HG03565 (cell line): ENCODE measurements around the gene CNTN4.

Source experiments
- ATAC-seq: cut with Tn5 transposase; IDR thresholded peaks from one replicate; pipeline ENCODE4 v1.9.1; 2021; ENCODE audit warnings: mild to moderate bottlenecking, moderate library complexity; ENCODE audit not compliant: unreplicated experiment

Gene CNTN4

GRCh38 chr3:3013317-3014052 lies 914.8 kb downstream of the CNTN4 start:
- ATAC-seq, result no peak

DNA sequence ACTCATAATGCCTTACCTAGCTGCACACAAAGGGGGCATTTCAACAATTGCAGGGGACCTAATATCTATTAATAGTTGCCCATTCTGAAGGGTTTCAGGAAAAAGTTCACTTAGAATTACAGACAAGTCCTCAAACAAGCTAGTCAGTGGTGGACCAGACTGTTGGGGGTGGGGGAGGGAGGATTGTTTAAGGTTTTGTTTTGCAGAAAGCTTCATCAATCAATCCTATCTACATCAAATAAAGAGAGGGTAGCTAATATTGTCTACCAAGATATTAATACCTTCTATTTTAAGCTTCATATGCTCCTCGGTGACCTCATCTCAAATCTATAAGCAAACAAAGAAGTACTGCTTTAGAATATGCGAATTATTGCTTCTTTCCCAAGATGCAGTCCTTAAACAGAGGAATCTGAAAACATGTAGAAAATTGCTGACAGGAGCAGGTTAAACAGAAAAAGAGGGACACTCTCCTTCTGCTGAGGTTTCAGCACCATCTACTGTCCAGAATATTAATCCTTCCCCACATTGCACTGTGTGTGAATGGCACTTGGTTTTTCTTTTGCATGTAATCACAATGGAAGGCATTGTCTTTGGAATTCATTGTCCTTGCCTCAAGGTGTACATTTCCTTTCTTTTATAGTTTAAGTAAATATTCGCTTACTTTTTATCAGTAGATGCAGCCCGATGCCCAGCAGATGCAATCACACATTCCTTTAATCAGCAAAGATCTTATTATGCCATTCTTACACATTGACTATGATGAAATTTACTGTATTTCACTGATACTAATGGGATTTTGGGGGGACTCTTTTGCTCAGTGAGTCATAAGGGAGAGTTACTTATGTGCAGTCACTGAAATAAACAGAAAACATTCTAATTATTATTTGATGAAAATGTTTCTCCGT lies 916.8 kb downstream of the CNTN4 start:
- peak; percentile 83 for ATAC-seq

DNA sequence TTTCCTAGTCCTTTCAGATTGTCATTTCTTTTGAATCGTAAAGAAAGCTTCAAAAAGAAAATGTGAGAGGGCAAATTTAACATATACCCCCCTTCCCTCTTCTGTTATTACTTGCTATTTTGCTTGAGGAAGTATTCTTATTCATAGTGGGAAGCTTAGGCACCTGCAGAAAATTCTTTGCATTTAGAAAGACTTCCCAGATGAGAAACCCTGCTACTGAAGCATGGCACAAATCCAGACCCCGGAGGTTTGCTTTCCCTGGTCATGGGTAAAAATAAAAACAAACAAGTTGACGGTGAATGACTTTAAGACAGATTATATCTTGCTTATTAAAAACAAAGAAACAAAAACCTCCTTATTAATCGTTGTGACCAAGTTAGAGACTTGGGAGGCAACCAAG lies 917.6 kb downstream of the CNTN4 start:
- ATAC-seq, result no peak

DNA sequence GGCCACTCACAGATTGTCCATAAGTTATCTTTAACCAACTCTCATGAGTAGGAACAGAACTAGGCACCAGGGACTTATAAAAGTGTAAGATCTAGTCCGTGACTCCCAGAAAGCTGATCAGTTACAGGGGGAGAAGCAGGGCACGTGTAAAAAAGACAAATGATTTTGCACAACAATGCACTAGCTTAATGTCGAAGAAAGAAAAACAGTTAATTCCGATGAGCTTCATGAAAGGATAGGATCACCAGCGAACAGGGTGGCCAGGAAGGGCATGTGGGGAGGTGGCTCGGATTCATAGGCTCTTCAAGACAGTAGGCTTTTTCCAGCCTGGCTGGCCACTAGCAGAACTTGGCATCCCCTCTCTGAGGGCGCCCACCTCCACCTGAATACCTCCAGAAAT lies 921.5 kb downstream of the CNTN4 start:
- no peak for ATAC-seq

DNA sequence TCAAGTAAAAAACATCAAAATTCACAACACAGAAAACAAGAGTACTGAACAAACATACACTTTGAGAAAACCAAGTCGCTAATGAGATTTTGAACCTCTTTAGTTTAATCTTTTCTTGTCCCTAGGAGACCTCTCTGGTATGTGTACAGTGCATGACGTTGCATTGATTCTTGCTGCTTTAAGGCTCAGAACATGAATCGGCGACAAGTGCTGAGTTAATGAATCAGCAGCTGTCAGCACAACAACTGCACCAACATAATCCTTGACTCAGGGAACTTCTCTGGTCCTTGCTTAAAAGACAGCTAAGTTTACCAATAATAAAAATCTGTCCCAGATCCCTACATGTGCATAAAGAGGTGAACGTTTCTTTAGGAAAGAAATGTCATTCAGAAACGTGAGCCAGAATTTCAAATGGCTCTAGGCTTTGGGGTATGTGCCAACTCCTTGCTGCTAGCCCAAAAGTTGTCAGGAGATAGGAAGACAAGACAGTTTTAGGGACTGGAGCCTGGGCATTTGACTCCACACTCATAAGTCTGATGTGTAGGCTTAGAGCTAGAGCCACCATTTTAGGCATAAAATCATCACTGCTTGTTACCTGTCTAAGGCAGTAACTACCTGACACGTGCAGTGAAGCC lies 924.6 kb downstream of the CNTN4 start:
- ATAC-seq, result no peak

DNA sequence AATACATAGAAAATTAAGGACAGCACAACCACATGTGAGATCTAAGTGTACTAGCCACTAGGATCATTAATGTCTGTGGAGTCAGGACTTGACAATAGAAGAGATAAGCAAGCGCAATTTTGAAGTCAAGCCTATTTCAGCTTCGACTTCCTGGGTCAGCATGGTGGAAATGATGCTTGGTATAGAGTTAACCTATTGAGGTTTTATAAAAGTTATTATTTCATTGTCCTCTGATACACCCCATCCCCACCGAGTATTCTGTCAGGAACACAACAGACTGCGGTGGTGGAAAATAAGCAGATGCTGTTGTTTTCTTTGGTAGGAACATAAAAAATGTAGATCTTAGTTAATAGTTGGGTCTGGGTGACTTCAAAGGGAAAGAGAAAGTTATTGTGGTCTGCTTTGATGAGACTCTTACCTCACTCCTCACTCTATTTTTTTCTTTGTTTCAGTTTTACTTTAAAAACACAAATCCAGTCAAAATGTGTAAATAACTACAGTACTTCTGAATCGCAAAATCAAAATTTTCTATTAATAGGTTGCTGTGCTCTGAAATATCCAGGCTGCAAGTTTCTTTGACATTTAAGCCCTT lies 929.4 kb downstream of the CNTN4 start:
- peak; percentile 94 for ATAC-seq

GRCh38 chr3:3031326-3031725 lies 932.7 kb downstream of the CNTN4 start:
- no peak for ATAC-seq

- no peak for ATAC-seq
Observed at GRCh38 chr3:3037156-3037555, 938.5 kb downstream of the CNTN4 start.

DNA sequence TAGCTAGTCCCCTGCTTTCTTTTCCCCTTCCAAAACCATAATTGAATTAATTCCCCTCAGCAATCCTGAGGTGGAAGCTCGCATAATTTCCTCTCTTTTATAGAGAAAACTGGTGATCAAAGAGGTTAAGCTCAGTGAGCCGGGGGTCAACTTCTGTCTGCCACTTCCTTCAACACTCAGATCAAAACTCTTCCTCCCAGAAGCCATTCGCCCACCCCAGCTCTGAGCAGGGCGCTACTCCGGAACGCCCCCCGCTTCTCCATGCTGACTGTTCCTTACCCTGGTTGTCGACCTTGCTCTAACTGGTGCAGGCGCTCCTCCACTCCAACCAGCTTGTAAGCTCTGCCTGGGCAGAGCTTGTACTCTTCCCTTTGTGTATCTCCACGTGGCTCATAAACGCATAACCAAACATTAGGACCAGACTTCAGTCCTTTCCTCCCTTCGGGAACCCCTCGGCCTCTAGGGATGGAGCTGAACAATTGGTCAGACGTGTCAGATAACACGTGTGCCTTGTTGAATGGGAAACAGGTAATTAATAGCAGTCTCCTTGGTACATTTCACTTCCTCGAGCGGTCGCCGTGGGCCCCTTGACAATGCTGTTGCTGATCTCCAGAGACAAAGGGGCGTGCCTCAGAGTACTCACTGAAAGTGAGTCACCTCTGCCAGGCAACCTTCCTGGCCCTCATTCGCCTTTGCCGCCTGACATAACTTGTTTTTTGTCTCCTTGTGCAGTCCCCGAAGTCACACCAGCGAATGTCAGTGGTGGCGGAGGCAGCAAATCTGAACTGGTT lies 939.7 kb downstream of the CNTN4 start:
- ATAC-seq, result no peak

DNA sequence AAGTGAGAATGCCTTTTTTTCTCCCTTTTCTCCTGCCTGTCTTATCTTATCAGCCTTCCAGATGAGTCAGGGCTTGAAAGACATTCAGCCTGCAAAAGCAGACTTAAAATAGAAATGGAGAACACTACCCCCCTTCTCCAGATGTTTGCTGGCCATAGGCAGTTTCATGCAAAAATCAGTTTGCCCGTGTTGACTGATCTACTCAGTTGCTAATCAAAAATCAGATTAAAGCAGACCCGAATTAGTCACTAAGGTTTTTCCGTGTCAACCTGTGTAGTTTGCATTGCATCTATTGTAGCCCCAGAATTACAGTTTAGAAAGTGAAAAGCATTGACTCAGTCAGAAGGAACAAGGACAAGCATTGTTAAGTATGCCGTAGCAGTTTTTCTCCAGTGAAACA lies 955.3 kb downstream of the CNTN4 start:
- no peak for ATAC-seq

DNA sequence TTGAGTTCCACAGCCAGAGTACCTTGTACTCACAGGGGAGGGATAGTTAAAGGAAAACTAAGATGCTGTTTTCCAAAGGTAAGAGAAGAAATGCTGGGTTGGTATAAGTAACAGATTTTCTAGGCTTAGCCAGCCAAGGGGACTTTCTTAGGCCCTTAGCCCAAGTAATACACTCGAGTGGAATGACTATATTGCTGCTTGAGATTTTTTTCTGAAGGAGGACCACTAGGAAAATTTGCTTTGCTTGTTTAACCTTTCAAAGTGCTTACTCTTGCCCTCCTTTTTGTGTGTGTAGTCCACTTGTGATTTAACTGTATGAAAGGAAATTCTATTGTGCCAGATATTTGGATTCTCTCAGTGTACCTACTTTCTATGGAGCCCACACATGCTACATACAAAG lies 961.0 kb downstream of the CNTN4 start:
- no peak for ATAC-seq

DNA sequence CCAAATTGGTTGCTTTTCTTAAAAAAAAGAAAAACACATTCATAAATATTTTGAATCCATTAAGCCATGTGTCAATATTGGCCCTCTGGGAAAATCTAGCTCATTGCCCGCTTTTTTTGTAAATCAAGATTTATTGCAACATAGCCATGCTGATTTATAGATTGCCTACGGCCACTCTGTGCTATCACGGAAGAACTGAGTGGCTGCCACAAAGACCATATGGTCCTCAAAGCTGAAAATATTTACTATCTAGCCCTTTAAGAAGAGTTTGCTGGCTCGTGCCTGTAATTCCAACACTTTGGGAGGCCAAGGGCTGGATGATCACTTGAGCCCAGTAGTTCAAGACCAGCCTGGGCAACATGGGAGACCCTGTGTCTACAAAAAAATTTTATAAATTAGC lies 965.6 kb downstream of the CNTN4 start:
- ATAC-seq, result no peak

DNA sequence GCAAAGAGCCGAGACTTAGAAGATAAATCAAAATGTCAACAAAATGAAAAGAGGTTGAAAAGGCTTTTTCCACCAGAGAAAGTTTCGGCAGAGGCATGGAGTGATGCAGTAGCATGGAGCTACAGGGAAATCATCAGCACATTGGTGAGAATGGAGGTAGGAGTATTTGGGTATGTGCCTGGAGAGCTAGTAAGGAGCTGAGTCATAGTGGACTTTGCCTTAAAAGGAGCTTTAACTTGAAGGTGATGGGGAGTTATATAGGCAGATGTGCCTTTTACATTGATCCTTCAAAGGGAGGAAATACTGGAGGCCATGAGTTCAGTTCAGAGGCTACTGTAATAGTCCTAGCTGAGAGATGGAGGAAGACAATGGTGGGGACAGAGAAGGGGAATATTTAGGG lies 967.2 kb downstream of the CNTN4 start:
- no peak for ATAC-seq

GRCh38 chr3:3066378-3066777 lies 967.7 kb downstream of the CNTN4 start:
- peak; percentile 76 for ATAC-seq

GRCh38 chr3:3066910-3067309 lies 968.2 kb downstream of the CNTN4 start:
- no peak for ATAC-seq

- ATAC-seq, result no peak
Observed at GRCh38 chr3:3068358-3068881, 969.8 kb downstream of the CNTN4 start.

DNA sequence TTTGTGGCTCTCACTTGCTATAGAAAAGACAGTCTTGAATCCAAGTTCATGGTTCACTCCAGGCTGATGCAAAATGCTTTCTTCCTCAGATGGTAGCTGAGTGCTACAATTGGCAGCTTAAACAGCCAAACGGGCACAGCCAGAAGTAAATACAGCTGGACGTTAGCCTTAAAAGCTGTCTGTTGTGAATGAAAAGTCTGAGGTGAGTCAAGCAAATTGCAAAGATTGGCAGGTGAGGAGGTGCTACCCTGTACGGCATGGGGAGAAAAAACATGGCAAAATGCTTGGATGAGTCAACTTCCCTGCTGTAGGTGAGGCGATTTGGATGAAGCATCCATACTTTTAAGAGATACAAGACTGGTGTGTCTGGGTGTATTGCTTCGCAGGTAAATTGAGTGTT lies 971.1 kb downstream of the CNTN4 start:
- ATAC-seq, result no peak

- ATAC-seq, result no peak
Observed at GRCh38 chr3:3071136-3071535, 972.5 kb downstream of the CNTN4 start.

DNA sequence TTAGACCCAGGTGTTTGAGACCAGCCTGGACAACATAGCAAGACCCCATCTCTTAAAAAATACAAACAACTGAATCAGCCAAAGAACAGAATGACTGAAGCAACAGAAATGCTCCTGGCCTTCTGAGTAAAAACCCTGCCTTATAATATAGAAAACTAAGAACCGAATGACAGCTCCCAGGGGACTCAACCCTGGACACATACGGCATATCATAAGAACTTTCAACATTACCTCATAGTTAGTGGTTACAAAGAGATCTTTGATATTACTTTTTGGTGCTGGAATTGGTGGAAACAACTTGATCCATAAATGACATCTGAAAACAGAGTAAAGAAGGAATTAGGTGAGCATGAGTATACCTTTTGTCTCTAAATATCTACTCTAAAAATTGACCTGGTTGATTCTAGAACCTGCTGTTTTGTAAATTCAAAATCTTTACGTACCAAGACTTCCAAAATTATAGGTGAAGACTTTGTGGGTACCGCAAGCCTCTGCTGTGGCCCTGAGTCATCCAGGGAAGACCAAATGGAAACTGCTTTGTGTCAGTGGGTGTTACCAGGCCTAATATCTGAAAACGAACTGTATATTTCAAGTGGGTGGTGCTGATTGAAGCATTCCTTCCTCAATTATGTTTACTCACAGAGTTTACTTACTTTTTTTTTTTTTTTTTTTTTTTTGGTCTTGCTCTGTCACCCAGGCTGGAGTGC lies 976.0 kb downstream of the CNTN4 start:
- ATAC-seq, result peak; percentile 84

DNA sequence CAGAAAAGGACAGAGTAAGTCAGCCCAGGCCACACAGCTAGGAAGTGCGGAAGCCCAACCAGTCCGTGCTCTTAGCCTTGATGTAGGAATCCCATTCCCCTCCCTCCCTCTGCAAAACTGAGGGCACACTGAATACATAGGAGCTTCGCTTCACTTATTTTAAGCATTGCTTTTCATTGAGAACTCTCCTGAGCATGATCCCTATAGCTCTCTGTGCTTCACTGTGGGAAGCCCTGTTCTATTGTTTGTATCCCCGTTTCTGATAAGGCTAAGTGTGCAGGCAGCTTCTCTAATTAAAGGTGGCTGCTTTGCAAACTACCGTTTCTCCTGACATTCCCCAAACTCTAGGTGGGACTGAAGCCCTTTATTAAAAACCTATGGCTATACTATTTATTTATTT lies 981.6 kb downstream of the CNTN4 start:
- ATAC-seq, result no peak
